Stimulated activated CD4-positive, alpha-beta T cell treated with anti-CD3 and anti-CD28 coated beads, Interleukin-4, amount 100 ng/mL, for 1 hour (primary cell): ENCODE results near the gene MSL2.
"Not testable (repeated sequence)": the region's sequence is repeated elsewhere in the genome, so short reads cannot be mapped to it uniquely, and the experiment has no call there.

Source experiments
- DNase-seq: peaks from one replicate; pipeline ENCODE4 v3.0.0-alpha.2; 2020

Gene MSL2, protein sequence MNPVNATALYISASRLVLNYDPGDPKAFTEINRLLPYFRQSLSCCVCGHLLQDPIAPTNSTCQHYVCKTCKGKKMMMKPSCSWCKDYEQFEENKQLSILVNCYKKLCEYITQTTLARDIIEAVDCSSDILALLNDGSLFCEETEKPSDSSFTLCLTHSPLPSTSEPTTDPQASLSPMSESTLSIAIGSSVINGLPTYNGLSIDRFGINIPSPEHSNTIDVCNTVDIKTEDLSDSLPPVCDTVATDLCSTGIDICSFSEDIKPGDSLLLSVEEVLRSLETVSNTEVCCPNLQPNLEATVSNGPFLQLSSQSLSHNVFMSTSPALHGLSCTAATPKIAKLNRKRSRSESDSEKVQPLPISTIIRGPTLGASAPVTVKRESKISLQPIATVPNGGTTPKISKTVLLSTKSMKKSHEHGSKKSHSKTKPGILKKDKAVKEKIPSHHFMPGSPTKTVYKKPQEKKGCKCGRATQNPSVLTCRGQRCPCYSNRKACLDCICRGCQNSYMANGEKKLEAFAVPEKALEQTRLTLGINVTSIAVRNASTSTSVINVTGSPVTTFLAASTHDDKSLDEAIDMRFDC

DNA sequence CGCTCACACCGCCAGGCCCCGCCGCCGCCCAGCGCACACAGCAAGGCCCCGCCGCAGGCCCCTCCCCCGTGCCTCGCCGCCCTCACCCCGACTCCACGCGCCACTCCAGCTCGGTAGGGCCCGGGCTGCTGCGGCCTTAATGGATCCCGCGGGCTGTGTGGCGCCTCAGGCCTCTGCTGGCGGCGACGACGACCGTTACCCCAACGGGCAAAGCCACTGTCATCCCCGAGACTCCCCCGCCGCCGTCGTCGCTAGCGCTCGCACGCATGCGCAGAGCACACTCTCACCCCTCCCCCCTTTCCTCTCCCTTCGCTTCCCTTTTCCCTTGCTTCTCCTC, at the start of gene MSL2:
TSS of gene MSL2 (minus strand) at position 272 of the 337 bp plus-strand sequence. CDS start 1,222 bp downstream, outside the sequence.
- DNase-seq = no peak

DNA sequence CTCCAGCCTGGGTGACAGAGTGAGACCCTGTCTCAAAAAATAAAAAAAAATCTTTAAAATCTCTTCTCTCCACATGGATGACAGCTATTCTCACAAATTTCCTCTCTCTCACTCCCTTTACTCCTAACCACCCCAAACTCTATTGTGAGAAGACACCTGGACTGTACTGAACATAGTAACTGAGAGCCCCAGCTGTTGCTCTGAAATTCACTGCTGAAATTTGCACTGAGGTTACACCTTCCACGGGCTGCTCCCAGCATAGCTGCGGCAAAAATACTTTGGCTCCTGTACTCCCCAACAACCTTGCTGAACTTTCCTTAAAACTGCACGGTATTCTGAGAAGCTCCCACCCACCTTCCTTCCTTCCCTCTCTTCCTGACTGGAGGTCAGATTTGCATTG, 49.6 kb upstream of the MSL2 start:
- DNase-seq = no peak

DNA sequence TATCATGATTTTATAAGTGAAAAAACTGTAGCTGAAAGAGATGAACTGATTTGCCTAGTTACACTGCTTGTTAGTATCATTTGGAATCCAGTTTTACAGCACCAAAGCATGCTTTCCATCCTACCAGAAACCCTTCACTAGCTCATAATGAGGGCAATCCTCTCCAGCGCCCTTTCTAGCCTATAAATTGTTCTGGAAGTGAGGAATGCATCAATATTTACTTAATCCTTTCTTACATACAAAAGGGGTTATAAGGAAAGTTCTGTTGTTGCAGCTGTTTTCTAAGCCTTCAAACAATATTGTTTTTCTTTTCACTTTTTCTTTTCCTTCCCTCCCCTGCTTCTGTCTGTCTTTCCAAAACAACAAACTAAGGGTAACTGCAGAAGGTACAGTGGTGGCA, 43.0 kb upstream of the MSL2 start:
- no peak for DNase-seq

DNA sequence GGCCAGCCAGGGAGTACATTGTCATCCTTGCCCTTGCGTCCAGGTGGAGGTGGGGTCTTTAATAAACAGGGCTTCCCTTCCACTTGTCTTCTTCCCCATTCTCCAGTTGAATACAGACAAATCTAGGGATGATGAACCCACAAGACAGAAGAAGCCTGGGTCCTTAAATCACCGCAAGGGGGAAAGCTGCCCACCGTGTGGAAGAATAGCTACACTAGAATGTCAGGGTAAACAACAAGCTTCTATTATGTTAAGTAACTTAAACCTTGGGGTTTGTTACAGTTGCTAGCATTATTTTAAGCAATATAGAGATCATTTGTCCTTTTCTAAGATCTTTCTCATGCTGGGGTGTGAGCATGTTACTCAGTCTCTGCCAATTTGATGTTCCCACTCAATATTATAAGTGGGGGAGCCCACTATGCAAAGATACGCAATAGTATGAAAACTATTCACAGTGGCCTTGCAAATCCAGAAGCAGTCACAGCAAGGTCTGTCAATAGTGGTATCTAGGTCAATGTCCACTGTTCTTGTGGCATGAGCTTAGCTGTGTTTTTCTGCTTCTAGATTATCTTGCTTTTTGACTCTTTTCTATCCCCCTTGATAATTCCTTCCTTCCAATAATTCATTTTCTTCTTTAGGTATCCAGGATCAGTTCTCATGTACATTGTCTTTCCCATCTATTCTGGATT, 42.0 kb upstream of the MSL2 start:
- no peak for DNase-seq

DNA sequence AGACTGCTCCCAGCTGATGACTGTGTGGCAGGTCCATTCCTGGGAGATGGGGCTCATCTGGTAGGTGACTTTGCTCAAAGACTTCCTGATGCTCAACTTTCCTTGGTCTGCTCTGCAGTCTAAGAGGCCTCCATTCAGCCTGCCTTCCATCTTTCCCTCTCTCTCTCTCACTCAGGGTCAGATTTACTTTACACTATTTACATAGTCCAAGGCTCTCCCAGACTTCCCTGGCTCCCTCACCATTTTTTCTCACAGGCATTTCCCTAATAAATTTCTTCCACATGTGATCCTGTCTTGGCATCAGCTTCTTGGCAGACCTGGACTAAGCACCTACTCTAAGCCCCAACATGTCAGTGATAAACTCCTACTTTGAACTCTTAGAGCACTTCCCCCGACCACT, 41.0 kb upstream of the MSL2 start:
- no peak for DNase-seq

DNA sequence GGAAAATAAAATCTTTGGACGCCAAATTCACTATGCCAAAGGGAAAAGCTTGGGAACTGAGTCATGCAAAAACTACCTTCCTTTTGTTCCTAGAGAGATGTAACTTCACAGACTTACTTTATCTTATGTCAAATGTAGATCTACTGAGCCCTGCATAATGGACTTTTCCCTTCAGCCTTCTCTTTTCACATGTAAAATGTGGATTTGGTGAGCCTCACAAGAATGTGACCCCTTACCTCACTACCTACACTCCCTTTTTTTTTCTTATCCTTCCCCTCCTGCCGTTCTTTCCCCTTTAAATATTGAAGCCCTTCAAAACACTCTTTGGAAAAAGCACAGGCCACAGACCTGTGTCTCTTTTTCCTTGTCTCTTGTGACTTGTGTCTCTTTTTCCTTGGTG, 40.0 kb upstream of the MSL2 start:
- no peak for DNase-seq

DNA sequence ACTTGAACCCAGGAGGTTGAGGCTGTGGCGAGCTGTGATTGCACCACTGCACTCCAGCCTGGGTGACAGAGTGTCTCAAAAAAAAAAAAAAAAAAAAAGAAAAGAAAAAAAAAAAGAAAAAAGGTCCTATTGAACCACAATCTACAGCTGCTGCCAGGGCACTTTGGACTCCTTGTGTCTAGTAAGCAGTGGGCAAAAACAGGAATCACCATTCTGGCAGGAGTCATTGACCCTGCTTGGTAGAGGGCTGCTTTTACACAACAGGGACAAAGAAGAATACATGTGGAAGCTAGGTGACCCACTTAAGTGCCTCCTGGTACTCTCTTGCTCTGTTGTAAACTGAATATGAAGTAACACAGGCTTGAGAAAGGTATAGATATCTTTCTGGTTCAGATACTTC, 39.4 kb upstream of the MSL2 start:
- DNase-seq = no peak

DNA sequence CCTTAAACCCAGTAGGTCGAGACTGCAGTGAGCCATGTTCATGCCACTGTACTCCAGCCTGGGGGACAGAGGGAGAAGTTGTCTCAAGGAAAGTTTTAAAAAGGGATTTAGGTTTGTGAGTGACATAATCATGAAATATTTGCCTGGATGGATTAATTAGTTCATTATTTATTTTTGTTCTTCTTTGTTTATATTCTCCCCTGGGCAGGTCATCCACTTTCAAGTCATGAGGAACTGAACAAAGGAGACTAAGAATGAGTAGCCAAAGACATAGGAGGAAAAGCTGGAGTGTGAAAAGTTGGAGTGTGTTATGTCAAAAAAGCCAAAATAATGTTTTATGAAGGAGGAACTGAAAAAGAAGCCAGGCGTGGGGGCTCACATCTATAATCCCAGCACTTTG, 36.3 kb upstream of the MSL2 start:
- DNase-seq = no peak

DNA sequence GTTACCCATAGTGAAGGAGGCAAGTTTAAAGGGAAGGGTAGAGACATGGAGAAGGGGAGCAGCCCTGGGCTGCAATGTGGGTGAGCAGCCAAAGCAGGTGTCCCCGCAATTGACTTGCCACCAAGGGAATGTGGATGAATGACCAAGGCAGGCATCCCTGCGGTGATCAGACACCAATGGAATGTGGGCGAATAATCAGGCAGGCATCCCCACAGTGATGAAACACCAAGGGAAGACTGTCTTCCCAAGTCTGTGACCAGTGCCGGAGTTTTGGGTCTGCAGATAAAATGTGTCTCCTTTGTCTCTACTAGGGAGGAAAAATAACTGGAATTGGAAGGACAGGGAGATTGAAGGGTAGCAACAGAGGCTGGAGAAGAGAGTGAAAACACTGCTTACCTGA, 26.6 kb upstream of the MSL2 start:
- not testable (repeated sequence) for DNase-seq

DNA sequence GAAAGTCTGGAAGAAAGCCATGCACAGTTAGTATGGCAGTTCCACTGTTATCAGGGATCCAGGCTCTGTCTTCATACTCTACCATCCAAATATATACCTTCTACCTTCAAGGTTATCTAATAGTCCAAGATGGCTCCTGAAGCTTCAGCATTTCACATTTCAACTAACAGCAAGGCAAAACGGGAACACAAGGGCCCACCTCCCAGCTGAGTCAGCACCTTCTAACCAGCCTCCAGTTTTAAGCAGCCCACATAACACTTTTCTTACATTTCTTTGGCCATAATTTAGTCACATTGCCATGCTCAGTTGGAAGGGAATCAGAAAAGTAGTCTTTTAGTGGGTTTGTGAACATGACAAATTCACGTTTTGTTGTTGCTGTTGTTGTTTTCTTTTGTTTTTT, 15.4 kb upstream of the MSL2 start:
- DNase-seq = no peak

DNA sequence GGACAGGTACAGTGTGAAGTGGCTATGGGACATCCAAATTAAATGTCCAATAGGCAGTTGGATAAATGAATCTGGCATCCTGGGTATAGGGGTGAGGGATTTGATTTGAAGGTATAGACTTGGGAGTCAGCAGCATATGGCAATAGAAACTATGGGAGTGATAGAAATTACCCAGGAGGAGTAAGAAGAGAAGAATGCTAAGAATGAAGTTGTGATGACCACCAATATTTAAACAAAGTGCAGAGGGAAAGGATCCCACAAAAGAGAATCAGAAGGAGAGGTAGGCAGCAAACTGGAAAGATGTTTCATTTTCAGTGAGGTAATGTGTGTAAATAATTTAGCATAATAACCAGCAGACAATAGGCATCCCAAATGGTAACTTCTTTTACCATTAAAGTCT, 13.8 kb upstream of the MSL2 start:
- DNase-seq = no peak

DNA sequence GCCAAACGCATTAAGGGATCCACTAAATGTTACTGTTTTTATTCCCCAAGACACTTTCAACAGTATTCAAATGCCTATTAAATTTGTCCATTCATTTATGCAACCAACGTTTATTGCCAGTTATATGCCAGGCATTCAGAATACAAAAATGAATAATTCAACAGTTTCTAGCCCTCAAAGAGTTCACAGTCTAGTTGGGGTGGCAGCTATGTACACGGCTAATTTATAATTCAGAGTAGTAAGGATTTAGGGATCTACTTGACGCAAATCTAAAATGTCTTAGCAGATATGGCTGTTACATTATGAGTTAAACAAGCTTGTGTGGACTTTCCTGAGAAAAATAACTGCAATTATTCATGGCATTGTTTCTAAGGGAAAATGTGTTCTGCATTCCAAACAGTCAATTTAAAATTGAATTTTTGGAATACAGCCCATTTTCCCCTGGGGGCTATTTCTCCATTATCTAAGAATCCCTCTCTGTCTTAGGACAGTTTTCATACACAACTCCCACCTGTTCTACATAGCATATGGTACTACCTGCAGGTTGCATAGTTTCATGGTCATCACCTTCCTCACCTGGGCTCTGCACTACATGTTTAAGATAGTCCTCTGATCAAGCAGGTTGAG, 11.5 kb upstream of the MSL2 start:
- DNase-seq = no peak

DNA sequence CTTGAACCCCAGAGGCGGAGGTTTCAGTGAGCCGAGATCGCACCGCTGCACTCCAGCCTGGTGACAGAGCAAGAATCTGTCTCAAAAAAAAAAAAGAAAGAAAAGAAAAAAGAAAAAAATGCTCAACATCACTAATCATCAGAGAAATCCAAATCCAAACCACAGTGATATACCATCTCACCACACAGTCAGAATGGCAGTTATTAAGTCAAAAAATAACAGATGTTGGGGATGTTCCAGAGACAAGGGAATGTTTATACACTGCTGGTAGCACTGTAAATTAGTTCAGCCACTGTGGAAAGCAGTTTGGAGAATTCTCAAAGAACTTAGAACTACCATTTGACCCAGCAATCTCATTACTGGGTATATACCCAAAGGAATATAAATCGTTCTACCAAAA, 3.1 kb upstream of the MSL2 start:
- not testable (repeated sequence) for DNase-seq

DNA sequence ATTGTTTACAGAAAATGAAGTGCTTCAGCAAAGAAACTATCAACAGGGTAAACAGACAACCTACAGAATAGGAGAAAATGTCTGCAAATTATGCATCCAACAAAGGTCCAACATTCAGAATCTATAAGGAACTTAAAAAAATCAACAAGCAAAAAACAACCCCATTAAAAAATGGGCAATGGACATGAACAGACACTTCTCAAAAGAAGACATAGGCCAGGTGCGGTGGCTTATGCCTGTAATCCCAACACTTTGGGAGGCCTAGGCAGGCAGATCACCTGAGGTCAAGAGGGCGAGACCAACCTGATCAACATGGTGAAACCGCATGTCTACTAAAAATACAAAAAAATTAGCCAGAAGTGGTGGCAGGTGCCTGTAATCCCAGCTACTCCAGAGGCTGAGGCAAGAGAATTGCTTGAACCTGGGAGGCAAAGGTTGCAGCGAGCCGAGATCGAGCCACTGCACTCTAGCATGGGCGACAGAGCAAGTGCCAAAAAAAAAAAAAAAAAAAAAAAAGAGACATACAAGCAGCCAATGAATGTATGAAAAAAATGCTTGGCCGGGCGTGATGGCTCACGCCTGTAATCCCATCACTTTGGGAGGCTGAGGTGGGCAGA, 2.4 kb upstream of the MSL2 start:
- DNase-seq = not testable (repeated sequence)

DNA sequence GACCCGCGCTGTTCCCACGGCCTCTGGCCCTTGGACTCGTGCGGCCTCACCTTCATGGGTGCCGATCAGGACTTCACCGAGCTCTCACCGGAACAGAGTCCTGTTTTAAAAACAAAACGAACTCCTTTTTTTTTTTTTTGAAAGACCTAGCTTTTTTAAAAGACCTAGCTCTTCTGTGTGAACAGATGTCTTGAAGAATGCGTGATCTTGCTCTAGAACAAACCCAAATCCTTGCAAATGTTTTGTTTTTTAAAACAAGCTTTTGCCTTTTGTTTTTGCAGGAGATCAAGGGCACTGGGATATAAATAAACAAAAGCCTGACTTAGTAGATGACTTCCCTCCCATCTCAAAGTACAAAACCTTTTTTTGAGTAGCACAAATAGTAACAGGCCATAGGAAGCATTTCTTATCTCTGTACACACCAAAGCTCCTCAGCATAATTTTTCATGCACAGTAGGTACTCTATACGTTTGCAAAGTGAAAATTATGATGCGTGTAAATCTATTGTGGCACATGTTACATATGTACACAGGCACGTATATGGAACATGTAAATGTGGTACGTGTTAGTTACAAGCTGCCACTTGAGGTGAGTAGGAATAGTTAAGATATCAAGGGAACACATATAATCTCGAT, 1.1 kb upstream of the MSL2 start:
- DNase-seq = no peak

DNA sequence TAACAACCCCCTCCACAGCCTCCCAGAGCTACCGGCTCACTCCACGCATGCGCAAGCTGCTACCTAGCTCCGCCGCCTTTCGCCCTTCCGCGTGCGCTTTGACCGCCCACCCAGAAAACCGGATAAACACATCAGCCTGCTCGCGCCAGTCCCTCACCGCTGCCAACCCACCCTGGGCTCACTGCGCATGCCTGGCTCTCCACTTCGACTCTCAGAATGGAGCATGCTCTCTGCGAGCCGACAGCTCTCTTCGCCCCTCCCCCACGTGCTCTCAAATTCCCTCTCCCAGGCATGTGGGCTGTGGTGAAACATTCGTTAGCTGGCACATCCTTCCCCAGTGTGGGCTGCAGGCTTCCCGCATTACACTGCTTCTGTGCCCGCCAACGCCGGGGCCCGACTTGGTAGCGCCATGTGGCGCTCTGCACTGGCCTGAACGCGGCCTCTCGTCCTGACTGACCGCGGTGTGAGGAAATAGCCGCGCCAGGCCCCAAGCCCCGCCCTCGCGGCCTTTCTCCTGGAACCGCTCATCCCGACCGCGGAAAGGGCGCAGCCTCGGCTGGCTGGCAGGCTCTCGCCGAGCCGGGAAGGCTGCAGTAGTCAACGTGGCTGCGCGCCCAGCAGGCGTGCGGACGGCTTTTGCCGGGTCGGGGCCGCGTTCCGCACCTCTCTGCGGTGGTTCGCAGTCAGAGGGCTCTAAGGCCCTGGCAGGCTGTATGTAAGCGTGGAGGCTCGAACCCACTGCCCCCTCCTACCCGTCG, 445 bp upstream of the MSL2 start:
- peak; percentile 100 for DNase-seq

DNA sequence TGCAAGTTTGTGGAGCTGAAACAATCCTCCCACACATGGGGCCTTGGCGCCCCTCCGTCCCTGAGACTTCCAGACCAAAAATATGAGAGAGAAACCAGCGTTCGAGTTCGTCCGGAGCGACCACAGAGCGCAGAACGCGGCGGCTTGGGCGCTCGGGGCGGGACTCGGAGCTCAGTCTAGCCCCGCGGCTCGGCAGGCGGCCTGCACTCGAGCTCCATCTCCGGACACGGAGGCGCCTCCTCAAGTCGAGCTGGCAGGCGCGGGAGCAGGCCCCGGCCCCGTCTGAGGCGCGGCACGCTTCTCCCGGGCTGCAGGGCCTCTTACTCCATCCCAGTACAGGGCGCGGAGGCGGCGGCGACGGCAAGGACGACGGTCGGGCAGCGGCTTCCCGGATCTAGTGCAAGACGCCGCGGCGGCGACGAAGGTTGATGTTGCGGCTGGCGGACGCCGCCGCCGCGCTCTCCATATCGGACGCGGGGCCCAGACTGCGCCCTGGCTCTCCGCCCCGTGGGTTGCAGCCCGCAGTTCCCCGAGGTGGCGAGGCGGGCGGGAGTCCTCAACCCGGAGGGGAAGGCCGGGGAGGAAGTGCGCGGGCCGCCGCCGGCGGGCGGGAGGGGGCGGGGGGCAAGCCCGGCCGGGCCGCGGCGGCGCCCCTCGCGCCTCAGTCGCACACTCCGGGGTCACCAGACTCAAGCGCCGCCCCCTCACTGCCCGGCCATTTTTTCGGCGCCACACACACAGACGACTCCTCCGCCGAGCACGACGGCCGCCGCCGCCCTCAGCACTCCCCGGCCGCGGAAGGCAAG, 674 bp downstream of the MSL2 start:
- DNase-seq = peak; percentile 73

DNA sequence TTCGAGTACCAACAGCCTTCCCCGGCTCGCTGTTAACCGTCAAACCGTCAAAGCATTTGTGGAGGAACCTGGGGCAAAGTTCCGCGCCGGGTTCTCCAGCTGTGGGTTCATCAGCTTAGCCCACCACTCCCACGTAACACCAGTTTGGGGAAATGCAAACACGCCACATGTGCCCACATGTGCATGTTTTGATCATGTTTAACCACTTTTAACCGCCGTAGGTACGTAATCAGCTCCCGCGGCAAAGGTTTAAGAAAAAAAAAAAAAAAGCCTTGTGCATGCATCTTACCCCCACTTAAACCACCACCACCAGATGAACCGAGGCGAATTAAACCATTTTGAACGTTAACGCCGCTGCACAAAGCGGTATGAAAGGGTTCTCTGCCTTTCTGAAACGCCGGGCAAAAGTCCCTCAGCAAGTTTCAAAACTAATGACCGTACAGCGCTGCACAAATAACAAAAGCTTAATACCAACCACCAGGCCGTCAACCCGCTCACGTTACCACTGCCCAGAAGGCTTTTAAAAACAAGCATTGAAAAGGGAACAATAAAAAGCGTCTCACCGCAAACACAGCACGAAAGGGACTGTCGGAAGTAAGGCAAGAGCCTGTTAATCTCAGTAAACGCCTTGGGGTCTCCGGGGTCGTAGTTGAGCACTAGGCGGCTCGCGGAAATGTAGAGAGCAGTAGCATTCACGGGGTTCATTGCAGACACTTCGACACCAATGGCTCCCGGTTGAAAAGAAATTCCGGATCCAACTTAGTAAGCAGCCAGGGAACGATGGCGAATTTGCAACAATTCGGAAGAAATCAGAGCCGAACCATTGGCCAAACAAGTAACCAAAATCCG, 1.5 kb downstream of the MSL2 start:
- DNase-seq = peak; percentile 58

DNA sequence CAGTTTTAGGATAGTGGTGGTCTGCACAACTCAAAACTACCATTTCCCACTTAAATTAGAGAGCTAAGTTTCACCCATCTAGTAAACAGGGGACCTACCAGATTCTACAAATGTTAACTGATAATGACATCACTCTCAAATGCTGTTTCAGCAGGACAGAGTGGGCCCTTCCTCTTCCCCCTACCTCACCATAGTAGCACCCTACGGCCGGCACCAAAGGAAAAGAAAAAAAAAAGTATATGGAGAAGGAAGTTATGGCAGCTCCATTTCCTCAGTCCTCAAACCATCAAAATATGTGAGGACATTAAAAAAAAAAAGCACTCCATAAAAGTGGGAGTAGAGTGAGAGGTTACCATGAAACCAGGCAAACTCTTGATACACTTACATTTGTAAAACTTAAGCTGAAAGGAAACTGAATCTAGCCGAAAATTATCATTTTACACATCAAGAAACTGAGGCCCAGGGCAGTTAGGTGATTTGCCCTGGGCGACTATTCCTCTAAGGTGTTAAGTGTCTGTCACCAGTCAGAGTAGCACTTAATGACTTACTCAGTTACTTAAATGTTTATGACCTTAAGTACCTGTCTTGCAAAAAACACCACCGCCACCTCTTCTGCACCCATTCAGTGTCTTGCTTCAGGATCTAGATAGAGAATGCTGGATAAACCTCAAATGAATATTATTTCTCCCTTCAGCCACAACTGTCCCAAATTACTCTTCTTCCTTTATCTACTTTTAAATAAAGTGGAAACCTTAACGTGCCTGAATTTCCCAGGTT, 2.7 kb downstream of the MSL2 start:
- no peak for DNase-seq
